Stimulated activated CD4-positive, alpha-beta T cell treated with anti-CD3 and anti-CD28 coated beads, Interleukin-12 subunit alpha, Interleukin-12 subunit beta, amount 100 ng/mL, for 4 hours (primary cell): Measurements from ENCODE around the gene NID1.

ENCODE experiments used
- DNase-seq: peaks from one replicate; pipeline ENCODE4 v3.0.0-alpha.2; 2020

The NID1 gene

DNA sequence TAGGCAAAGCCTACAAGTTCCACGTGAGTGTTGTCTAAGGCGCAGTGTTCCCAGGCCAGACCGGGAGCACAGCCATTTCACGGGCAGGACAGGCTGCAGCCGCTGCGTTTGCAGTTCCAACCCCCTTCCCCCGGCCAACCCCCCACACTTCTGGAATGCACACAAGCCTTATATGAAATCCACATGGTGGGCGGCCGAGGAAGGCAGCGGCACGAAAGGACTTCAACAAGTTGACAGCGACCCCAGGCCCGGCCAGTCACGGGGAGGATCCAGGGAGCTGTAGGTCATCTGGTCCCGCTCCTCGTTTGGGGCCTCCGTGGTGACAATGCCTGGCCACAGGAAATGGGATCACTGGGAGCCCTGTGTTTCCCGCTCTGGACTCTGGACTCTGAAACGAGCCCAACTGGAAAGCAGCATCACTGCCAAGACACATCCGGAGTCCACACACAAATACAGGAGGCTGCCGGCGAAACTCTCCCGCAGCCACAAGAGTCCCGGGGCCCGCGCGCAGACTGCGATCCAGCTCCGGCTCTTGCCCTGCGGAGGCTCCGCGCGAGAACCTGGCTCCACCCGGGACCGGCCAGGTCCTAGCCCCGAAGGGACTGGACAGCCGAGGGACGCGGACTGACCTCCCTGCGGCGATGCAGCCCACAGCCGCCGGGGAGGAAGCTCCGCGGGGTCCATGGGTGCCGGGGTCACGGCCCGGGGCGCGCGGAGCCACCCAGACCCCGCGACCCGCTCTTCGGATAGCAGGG is 794 bp downstream of the NID1 start:
- DNase-seq = no peak

GRCh38 chr1:236063551-236063918 is 1.4 kb downstream of the NID1 start:
- DNase-seq = no peak

GRCh38 chr1:236060286-236060685 is 4.6 kb downstream of the NID1 start:
- DNase-seq = no peak

DNA sequence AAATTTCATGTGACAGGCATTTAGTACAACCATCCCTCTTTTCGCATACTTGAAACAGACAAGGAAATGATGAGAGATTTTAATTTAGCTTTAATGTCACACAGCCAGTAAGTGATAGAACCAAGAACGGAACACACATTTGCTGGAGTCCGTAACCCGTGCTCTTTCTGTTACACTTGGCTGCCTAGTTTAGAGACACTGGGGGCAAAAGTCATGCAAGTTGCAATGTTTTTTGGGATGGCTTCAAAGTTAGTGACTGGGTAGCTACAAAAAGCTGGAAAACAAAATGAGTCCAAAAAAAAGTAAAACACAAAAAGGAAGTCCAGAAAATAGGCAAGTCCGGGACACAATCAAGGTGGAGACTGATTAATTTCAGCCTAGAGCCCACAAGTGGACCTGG is 5.9 kb downstream of the NID1 start:
- DNase-seq = no peak

GRCh38 chr1:236058141-236058934 is 6.6 kb downstream of the NID1 start:
- DNase-seq = no peak

GRCh38 chr1:236057546-236057945 is 7.3 kb downstream of the NID1 start:
- no peak for DNase-seq

- no peak for DNase-seq
Observed at GRCh38 chr1:236052232-236052993, 12.5 kb downstream of the NID1 start.

GRCh38 chr1:236051242-236051791 is 13.6 kb downstream of the NID1 start:
- DNase-seq = no peak

DNA sequence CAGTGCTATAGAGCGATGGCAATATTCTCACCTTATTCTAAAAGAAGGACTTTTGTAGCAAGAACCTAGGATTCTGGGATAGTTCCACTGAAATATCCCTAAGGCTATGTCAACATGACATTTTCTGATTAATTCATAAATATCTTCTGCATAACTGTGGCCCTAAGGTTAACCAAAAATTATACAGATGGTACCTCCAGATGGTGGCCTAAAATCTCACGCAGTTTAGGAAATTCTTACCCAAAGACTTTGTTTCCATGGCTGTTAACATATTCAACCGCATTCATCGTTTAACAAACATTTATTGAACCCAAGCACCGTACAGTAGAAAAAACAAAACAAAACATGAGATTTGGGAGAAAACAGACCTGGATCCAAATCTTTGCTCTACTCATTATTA is 19.1 kb downstream of the NID1 start:
- DNase-seq = no peak

DNA sequence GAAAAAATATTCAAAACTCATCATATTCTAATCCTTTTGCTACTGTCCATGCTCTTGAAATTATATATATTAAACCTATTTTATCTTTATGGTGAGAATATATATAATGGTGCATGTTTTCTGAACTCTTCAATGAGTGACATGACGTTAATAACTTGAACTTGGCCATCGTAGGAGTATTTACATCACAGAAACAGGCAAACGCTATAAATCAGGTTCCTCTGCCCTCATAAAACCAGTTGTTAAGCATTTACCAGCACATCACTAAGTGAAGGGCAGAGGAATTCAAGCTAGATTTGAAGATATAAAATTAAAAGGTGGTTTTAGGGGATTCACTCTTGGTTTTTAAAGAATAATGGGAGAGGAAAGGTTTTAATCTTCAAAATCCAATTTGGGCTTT is 20.5 kb downstream of the NID1 start:
- DNase-seq = no peak

DNA sequence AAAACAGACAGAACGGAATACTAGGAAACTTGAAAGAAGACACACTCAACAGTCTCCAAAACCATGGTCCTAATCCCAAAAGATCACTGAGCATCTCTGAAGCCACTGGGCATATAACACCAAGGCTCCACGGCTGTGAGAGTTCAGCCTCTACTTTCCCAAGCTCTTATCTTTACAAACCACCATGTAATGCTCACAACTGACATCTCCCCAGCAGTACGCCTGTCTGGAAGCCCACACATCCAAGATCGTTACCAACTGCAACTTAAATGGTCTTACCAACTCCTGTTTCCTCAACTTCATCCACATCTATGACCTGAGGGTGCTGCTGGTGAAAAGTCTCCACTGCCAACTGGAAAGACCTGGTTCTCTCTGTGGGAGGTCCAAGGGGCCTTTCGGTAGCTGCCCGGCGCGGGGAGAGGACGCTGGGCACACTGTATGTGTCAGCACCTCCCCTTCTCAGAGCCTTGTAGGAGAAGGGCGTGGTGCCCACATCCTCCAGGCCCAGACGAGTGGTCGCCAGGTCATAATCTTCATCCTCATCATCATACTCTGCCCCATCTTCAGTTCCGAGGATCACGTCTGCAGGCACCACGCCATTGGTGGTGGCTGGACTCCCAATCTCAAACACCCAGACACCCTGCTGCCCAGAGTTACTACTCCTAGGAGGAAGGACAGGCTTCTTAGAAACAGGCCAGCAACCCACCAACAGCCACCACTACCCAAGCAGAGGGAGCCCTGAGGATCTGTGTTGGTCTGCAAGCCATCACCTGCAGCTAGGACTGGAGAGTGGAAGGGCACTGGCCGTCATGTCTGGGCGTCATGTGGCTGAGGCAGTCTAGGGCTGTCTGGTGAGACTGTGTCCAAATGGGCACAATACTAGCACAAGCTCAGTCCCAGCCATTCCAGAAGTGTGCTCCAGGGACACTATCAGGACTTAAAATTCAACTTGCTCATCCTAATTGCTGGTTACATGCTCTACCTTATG is 23.0 kb downstream of the NID1 start:
- DNase-seq = no peak

- DNase-seq = no peak
Observed at GRCh38 chr1:236039740-236040685, 24.9 kb downstream of the NID1 start.

DNA sequence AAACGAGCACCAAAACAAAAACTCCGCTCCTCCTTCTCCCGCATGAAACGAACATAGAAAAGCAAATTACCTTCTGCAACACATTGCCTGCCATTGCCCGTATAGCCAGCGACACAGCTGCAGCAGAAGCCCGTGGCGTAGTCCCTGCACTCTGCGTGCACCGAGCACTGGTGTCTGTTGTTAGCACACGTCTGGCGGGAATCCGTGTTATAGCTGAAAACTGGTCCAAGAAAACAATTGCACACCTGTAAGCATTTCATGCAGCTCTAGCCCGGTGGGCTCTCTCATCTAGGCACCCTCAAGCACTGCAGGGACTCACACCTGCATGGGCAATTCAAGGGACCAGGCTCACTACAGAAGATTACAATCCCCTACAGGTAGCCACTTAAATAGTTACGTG is 26.9 kb downstream of the NID1 start:
- no peak for DNase-seq

GRCh38 chr1:236035681-236036101 is 29.2 kb downstream of the NID1 start:
- DNase-seq = no peak

- no peak for DNase-seq
Observed at GRCh38 chr1:236033336-236033735, 31.6 kb downstream of the NID1 start.

DNA sequence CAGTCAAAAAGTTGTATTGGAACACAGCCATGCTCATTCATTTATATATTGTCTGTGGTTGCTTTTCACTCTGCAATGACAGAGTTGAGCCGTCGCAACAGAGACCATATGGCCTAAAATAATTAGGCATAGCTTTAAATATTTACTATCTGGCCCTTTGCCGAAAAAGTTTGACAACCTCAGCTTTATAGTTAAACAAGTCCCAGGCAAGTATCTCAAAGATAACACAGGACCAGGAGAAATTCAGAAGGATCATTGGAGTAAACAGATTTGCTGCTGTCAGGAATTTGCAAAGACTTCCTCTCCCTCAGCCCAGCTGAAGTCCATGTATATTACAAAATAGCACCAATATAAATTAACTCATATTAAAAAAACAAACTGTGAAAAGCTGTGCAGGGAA is 34.4 kb downstream of the NID1 start:
- no peak for DNase-seq

DNA sequence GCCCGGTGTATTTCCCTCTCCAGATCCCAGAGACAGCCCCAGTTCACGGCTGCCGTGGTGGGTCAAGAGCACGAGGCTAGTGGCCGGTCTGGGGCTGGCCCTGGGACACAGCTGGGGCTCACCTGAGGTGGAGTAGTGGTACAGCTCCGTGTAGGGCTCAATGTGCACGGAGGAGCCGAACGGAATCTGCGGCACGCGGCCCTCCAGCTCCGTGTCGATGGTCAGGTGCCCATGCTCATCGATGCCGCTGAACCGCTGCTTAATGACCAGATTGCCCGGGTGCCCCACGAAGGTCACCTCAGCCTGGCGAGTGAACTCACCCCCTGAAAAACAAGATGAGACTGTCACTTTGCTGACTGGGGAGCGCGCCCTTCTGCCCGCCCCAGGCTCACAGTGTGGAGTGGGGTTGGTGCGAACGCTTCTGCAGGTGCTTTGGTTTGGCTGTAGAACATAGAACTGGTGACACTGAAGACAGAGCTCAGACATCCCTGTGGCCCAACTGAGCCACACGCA is 35.4 kb downstream of the NID1 start:
- DNase-seq = no peak

DNA sequence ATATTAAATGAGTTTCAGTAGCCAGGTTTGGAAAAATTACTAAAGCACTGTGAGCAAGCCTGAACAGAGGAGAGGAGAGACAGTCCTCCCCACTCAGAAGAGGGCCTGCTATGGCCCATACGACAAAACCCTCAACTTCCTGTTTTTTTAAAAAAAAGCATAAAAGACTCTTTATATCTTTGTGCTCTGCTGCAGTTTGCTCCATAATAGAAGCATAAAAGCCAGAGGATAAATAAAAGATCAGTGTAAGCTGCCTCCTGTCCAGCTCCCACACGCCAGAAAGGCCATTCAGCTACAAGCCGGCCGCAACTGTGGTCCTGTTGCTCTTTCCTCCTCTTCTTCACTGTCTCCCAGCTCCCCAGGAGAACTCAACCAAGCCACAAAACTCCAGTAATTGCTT is 37.8 kb downstream of the NID1 start:
- no peak for DNase-seq

DNA sequence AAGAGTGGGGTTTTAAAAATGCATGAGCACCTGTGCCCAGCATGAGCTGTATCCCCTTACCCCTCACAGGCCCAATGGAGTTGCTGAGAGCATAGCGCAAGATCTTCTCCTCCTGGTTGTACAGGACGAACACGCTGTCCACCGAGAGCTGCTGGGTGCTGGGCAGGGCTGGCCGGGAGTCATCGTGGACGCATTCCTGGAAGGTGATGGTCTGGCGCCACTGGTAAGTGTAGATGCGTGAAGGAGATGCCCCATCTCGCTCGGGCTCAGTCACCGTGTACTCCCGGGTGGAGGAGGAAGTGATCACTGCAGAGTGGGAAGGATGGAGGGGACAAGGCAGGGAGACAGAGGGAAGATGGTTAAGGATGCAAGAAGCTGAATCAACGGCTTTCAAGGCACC is 39.1 kb downstream of the NID1 start:
- DNase-seq = no peak

- DNase-seq = no peak
Observed at GRCh38 chr1:236024641-236025040, 40.2 kb downstream of the NID1 start.
